ENCODE measurements around the gene DAB2IP.
"Not testable (repeated sequence)": the region's sequence is repeated elsewhere in the genome, so short reads cannot be mapped to it uniquely, and the experiment has no call there.

The DAB2IP gene

DNA sequence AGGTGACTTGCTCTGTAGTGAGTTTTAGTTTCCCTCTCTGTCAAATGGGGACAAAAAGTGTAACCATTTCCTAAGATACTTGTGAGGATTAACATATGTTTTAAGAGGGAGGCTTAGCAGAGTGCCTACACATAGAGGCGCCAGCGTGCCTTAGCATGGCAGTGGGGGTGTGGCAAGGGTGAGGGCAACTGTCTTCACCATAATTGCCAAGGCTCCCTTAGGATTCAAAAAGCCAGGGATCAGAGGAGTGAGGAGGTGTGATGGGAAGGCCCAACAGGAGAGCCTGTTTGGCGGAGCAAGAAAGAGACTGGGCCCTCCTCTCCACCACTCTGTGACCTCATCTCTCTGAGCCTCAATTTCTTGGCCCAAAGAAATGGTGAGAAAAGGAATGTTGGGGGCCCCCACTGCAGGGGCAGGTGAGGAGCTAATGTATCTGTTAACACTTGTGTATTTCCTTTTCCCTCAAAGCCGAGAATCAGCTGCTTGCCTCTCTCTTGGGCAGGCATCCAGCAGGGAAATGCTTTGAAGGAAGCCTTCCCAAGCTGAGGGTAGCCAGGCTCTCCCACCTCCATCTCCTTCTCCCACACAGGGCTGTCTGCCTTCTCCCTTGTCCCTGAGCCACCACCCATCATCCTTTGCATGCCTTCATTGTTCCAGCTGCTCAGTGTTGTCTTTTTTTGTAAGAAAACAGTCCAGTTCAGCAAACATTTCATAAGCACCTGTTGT lies 76.0 kb downstream of the DAB2IP start:
- DNase-seq (ENCODE audit: low read depth, low spot score), result no peak

DNA sequence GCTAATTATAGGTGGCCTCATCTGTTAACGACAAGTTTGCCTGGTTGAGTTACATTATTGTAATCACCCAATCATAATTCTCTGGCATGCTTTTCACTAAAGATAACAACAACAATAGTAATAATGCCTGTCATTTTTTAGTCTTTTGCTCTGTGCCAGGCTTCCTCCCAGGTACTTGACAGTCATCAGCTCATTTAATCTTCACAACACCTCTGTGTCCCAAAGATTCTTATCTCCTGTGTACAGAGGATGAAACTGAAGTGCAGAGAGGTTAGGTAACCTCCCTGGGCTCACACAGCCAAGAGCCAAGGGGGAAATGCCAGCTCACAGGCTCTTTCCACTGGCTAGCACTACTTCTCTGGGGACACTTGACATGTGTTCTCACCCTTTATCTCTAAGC lies 77.5 kb downstream of the DAB2IP start:
- no peak for DNase-seq (ENCODE audit: low read depth, low spot score)

DNA sequence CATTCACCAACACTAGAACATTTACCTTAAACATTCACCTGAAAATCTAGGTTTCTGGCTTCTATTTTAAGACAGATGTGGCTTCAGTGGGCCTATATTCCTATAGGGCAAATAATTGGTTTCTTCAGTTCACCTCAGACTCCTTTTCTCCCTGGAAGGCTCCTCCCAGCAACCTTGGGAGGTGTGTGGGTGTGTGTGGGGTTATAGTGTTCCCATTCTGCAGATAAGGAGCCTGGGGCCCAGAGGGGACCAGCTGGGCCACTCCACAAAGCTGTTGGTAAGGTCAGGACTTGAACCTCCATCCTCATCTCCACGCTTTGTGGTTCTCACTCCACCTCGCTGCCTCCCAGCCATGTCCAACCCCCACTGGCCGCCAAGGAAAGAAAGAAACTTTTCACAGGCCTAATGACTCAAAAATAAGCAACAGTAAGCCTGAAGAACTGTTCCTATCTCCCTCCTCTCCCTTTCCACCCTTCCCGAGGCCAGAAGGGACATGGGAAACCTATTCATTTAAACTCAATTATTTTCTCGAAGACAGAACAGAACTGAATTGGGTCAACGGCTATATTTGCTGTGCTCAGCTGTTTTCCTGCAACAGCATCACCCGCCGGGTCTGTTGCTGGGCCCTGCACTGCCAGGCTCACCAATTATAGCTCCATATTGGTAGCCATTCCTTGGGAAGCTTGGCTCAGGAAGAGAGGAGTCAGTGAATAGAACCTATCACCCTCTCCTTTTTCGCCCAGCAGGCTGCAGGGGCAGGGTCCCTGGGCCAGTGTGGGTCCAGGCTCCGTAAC lies 78.5 kb downstream of the DAB2IP start:
- DNase-seq (ENCODE audit: low read depth, low spot score), result no peak

DNA sequence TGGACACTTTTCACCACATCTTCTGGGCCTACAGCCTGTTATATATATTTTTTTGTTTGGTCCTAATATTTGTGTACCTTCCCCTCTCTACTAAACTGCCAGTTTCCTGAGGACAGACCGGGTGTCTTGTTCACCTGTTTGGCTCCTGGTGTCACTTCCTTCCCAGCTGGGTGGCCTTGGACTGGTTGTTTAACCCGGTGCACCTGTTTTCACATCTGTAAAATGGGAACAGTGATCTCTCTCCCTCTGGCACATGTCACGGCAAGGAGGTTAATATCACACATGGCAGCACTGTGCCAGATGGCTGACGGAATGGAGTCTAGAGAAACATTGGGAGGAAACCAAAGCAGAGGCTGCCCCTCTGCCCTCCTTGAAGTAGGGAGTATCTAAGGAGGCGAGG lies 79.7 kb downstream of the DAB2IP start:
- DNase-seq (ENCODE audit: low read depth, low spot score), result no peak

DNA sequence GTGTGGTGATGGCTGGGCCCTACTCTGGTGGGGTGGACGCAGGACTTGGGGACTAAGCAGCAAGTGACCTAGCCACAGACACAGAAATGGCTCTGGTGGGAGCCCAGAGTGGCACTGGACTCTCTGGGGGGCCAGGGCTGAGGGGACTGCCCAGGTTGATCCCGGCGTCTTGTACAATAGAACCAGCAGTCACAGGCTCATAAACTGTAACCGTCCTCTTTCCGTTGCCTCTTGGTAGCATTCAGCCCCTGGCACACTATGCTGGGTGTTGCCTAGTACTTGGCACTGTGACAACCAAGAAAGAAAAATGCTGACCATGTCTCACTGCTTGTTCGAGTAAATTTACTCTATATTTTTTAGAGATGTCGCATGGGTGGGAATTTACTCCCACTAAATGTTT lies 80.5 kb downstream of the DAB2IP start:
- DNase-seq (ENCODE audit: low read depth, low spot score), result no peak

DNA sequence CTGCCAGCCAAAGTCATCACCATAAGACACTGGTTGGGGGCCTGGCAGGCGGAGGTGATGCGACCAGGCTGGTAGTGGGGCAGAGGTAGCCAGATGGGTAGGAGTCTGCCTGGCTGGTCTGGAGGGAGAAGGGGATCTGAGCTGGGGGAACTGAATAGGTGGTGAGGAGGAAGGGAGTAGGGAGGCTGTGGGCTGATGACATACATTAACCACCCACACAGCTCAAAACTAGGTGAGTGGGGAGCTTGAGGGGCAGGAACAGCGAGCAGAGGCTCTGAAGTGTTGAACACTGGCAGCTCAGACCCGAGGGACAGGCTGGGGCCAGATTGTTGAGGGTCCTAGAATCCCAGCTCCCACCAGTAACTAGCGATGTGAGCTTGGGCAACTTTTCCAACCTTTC lies 81.0 kb downstream of the DAB2IP start:
- no peak for DNase-seq (ENCODE audit: low read depth, low spot score)

DNA sequence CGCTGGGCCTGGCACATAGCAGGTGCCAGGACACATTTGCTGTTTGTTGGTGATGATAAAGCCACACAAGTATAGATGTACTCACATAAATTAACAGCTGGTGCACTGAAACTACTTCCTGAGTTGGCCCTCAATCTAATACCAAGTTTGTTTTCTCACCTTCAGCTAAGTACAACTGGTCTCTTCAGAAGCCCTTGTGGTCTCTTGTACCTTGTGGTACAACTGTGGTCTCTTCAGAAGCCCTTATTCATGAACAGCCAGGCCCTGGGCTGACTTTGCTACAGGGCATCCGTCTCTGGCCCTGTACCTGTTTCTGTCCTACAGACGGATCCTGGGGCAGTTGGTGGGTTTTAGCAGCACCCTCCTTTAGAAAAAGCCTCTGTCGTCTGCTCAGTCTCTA lies 81.5 kb downstream of the DAB2IP start:
- no peak for DNase-seq (ENCODE audit: low read depth, low spot score)

DNA sequence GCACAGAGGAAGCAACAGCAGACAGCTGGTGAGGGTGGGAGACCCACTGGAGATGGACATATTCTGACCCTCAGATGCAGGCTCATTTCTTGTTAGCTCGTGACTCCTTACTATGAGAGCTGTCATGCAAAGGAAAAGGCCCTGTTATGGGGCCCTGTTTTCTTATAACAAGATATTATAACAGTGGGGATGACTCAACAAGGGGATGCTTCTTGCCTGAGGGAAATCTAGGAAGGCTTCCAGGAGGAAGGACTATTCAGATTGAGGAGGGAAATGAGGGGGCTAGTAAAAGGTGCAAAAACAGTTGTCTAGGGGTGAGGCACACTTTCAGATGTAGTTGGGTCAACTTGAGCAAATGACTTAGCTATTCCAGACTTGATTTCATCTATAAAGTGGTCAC lies 83.0 kb downstream of the DAB2IP start:
- DNase-seq (ENCODE audit: low read depth, low spot score), result no peak

DNA sequence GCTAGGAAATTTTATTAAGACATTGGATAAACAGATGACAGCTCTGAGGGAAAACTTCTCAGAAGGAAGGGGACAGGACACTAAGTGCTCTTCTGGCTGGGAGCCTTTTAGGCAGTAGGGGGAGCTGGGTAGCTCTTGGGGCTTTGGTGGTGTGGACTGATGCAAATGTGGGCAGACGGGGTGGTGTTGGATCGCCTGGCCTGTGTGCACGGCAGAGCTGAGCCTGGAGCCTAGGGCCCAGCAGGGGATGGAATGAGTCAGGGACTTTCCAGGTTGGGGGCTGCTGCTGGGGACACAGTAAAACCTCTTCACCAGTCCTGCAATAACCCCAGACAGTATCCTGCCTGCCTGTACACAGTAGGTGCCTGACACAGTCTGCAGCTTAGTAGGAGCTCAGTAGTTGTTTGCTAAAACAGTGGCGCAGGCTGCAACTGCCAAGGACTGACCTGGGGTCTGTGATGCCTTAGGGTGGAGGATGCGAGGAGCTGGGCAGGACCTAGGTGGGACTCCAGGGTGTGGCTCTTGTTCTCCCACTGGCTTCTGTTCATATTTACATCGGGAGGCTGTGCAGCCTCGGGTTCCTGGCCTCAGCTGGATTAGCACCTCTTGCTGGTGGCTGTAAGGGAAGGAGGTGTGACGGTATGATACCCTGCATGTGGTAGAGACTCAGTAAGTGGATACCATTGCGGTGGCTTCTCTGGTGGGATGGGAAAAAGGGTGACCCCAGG lies 83.8 kb downstream of the DAB2IP start:
- DNase-seq (ENCODE audit: low read depth, low spot score), result no peak

DNA sequence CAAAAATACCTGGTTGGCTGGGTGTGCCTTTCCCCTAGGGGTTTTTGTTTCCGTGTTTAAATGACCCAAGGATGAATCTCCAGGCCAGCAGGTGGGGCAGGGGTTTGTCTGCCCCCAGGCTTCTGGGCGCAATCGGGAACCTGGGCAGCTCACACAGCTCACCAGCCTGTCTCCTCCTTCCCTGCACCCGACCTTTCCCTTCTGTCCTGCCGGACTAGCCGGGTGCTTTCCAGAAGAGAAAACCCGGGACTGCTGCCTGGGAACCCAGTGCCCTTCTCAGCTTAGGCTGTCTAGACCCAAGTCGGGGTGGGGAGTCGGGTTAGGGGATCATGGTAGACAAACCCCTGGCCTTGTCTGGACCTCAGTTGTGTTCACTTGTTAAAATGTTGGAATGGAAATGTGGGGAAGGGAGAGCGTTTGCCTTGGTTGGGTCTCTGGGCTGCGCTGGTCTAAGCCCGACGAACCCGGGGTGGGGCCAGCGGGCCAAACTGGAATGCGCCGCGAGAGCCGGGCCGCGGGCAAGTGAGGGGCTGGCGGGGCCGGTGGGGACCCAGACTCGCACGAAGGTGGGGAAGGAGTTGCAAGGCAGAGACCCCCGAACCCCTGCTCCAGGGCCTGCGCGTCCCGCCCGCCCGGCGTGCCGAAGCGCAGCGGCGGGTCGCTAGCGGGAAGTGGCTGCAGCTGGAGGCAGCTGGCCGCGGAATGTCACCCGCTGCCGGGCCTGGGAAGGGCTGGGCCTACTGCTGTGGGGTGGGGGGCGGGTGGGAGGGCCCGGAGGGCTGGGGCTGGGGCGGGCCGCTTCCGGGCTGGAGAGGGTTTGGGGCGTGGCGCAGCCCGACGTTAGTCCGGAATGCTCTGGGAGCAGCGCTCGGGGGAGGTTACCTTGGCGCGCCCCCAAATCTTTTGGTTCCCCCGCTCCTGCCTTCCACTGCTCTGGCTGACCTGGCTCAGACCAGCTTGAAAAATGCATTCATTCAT lies 84.6 kb downstream of the DAB2IP start:
- DNase-seq (ENCODE audit: low read depth, low spot score), result no peak

DNA sequence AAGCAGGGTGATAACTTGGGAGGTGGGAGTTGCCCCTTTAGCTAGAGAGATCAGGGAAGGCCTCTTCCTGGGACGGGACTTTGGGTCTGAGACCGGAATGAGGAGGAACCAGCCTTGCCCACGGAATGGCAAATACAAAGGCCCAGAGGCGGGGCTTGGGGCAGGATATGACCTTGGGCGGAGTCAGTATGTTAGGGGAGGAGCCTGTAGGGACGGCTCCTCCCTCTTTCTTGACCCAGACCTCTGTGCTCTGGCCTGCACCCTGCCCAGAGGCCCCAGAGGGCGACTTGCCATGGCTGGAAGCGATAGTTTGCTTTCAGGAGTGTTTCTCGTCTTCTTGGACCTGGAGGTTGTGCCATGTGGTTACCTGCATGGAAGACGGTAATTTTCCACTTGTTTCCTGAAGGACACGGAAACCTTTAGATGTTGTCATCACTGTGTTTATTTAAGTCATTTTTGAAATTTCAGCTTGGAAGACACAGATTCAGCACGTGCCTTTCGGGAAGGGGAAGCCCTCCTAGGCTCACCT lies 85.6 kb downstream of the DAB2IP start:
- DNase-seq (ENCODE audit: low read depth, low spot score), result no peak

DNA sequence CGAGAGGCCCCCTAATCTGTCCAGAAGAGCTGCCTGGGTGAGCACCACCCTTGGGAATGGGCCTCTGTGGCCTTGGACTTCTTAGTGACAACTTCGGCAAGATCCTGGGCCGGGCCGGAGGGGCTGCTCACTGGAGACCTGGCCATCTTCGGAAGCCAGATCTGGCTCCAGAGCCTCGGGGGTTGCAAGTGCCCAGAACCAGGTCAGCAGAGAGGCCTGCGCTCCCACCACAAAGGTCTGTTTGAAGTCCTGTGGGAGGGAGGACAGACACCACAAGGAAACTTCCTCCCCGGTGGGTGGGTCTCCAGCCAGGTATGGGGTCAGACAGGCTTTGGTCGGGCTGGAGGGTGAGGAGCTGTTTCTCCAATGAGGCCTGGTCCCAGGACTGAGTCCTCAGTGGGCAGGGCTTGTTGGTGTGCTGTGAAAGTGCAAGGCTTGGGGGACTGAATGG lies 86.1 kb downstream of the DAB2IP start:
- DNase-seq (ENCODE audit: low read depth, low spot score), result no peak

DNA sequence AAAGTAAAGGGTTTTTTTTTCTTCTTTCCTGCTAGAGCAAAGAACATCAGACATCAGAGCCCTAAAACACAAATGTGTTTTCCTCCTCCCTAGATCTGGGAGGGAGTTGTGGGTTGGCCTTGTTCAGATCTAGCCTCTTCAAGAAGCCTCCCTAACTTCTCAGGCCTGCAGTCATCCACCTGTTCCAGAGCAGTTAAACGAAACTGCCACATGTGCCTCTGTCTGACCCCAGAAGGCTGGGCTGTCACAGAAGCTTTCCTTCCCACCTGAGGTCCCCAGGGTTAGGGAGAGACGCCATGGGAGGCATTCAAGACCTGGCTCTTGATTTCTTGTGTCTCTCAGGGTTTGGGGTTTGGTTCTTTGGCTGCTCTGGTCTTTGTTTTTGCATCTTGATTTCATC lies 87.0 kb downstream of the DAB2IP start:
- DNase-seq (ENCODE audit: low read depth, low spot score), result no peak

DNA sequence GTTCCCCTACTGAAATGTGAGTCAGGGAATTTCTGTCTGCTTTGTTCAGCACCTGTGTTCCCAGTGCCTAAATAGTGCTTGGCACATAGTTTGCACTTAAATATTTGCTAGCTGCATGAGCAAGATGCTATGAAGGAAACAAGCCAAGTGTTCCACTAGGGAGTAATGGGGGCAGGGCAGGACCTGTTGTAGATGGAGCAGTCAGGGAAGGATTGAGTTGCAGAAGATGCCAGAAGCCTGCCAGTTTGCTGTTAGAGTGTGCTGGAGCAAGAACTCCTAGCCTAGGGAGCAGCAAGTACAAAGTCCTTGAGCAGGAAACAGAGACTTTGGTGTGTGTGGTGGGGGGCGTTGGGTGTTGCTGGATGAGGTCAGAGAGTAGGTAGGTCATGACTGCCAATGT lies 87.5 kb downstream of the DAB2IP start:
- no peak for DNase-seq (ENCODE audit: low read depth, low spot score)

DNA sequence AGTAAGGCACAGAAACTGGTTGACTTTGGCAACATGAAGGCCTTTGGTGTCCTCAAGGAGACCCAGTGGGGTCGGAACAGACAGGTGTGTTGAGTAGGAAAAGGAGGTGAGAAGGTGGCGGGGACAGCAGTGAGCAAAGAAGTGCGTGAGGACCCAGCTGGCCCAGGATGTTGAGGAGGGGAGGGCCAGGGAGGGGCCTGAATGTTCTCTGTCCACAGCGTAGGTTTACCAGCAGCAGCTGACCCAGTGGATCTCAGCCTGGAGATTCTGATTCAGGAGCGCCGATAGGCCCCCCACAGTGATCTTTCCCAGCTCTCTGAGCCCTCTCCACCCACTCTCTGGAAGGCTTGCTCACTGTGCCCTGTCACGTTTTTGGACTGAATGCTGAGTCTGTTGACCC lies 88.5 kb downstream of the DAB2IP start:
- no peak for DNase-seq (ENCODE audit: low read depth, low spot score)

DNA sequence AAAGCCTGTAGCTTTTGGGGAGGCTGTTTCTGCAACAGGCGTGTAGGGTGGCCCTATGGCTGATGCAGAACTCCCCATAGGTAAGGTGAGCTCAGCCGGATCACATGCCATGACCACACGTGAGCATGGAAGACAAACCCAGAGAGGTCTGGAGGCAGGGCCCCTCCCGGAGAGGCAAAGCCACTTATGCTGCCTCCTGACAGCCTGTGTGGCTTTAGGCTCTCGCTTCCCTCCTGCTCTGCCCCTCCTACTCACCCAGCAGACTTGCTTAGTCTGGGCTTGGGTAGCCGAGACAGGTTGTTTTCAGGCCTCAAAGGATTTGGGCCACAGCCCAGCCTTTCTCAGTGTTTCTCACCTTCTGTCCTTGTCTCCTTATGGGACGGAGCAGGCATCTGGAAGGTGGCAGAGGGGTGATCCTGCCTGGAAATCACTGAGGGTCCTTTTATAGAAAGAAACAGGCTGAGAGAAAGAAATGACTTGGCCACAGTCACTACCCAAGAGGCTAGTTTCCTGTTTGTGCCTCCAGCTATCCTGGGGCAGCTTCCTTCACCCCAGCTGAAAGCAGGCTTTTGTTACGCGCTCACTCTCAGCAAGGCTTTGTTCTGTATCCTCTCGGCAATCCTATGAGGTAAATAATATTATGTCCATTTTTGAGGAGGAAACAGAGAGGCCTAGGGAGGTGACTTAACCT lies 89.9 kb downstream of the DAB2IP start:
- DNase-seq (ENCODE audit: low read depth, low spot score), result no peak

DNA sequence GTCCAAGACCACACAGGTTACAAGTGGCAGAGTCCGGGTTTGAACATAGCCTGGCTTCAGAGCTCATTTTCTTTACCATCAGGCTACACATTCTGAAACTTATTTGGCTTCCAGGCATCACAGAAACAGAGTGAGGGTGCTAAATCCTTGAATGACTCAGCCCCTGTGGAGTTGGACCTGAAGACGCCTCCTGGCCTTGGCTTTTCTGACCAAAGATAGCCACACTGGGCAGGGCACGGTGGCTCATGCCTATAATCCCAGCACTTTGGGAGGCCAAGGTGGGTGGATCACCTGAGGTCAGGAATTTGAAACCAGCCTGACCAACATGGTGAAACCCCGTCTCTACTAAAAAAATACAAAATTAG lies 90.5 kb downstream of the DAB2IP start:
- not testable (repeated sequence) for DNase-seq (ENCODE audit: low read depth, low spot score)

DNA sequence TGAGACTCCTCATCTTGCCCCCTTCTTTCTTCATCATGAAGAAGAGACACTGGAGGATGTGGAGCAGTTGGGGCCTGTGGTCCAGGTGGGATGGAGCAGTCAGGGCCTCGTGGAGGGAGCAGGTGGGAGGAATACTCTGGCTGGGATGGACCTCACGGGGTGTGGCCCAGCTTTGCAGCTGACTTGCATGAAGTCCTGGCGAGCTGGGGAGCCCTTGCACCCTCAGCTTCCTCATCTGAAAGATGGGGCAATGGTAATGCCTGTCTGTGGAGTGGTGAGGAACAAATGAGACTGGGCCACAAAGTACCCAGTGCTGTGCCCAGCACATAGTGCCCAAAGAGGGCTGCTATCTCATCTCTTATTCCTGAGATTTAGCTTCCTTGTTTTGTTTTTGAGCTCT lies 91.5 kb downstream of the DAB2IP start:
- DNase-seq (ENCODE audit: low read depth, low spot score), result no peak

DNA sequence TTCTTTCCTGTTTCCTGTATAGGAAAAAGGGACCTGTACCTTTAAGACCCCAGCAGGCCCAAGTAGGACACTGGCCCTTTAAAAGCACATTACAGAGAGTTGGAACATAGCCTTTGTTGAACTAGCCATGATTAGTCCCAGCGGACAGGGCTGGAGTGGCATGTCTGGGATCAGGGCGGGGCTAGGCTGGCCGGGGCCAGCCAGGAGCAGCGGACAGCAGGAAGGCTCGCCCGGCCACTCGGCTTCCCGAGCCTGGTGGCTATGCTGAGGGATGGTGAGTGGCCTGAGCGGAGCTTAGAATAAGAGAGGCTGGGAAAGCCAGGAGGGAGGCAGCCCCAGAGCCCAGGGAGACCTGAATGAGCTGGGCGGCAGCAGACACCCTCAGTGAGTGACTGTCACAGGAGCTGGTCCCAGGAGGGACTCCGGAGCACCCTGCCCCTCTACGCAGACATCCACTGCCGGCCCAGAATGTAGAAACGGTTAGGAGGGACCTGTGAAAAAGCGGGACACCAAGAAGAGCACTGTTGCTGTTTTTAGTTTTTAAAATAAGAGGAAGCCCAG lies 92.1 kb downstream of the DAB2IP start:
- DNase-seq (ENCODE audit: low read depth, low spot score), result no peak

DNA sequence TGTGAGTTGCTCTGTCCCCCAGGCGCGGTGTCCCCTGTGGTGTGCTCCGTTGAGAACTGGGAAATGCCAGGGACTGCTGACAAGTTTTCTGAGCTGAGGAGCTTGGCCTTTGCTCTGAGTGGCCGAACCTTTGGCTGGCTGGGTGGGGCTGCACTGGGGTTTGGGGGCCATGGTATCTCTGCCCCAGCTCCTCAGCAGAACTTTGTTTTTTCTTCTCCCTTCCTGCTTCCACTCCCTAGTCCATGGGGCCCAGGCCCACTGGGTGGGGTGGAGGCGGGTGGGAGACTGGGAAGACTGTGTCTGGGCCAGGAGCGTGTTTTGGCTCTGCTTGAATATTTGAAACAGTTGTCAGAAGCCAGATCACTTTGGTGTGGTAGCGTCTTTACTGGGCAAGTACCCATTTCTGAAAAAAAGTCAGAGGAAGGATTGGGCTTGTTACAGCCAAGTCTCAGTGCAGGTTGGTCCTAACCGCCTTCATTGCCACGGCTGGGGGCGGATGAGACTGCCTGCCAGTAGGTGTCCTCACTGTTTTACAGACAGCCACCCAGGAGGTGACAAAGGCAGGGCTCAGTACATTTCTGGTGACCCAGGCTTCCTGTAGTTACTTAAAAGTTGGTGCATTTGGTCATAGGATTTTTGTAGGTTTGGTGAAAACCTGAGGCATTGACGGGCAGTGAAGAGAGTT lies 92.7 kb downstream of the DAB2IP start:
- no peak for DNase-seq (ENCODE audit: low read depth, low spot score)
